SJSA1 (cell line): ENCODE measurements around the gene SPATA6L. TPM values are rescaled to one million over a fixed set of nuclear protein-coding genes. Genes with fewer than 3 reads are reported as not detected.

Experiments used
- DNase-seq, 2 experiments: peaks; one replicate each; pipeline ENCODE4 v3.0.0-alpha.2; 2015 to 2020; ENCODE audit warnings: low spot score in 2 of 2, low read depth in 1 of 2
- H3K27ac ChIP-seq: fragments of 250-450 bp; sonication (Bioruptor Pico); 2 replicates; pipeline ENCODE4 v1.5.1; 2020; ENCODE audit warnings: mild to moderate bottlenecking, moderate library complexity
- H3K27me3 ChIP-seq: fragments of 250-450 bp; sonication (Bioruptor Pico); replicated peaks from 2 replicates; pipeline ENCODE4 v1.5.1; 2020; ENCODE audit warnings: mild to moderate bottlenecking, moderate library complexity
- H3K36me3 ChIP-seq: fragments of 250-450 bp; sonication (Bioruptor Pico); 2 replicates; pipeline ENCODE4 v1.5.1; 2020; ENCODE audit warnings: mild to moderate bottlenecking
- H3K4me1 ChIP-seq: fragments of 250-450 bp; sonication (Bioruptor Pico); replicated peaks from 2 replicates; pipeline ENCODE4 v1.6.1; 2021; ENCODE audit warnings: mild to moderate bottlenecking
- H3K4me3 ChIP-seq: fragments of 250-450 bp; sonication (Bioruptor Pico); 2 replicates; pipeline ENCODE4 v1.5.1; 2020; ENCODE audit warnings: mild to moderate bottlenecking
- H3K9me3 ChIP-seq: fragments of 250-450 bp; sonication (Bioruptor Pico); replicated peaks from 2 replicates; pipeline ENCODE4 v1.5.1; 2020; ENCODE audit warnings: mild to moderate bottlenecking
- total RNA-seq: library from RNA; depleted of rRNA; stranded (reverse); fragments of >200 nt; shearing (Covaris generic); gene quantifications from 2 replicates; pipeline ENCODE4 v1.2.3, GENCODE V29; 2014; rRNA removed

The SPATA6L gene
- total RNA-seq, 1 experiment from 2014 or later, result 0.13 TPM

DNA sequence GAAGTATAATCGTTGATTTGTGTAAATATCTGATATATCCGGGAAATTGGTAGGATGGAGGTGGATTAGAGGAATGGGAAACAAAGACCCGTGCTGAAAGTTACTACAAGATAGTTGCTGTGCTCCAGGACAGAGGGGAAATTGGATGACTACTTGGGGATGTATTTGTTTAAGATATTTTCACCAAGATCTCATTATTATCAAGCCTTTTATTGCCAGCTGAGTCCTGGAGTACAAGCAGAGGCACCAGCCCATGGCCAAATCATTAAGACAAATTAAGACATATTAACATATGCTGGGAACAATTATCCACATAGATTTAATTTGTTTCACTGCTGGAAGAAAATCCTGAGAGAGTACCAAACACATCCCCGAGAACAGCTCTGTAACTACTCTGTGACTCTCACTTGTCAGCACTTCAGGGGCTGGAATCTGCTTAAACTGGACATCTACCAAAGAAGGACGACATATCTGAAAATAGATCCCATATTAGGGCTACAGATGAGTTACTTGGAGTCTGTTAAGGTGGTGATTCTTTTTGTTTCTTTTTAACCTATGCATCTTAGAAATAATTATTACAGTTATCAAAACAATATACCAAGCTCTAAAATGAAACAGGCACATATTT is 107.8 kb downstream of the SPATA6L start:
- DNase-seq, result no peak
- H3K27me3 ChIP-seq, result no peaks in the 10 kb centered on the region
- H3K27ac ChIP-seq, result no peak overlapping the region
- H3K4me3 ChIP-seq, result no peak overlapping the region
- peaks cover 21% of the 10 kb centered on the region for H3K4me1 ChIP-seq
- H3K9me3 ChIP-seq, result no peaks in the 10 kb centered on the region
- no peaks in the 10 kb centered on the region for H3K36me3 ChIP-seq

DNA sequence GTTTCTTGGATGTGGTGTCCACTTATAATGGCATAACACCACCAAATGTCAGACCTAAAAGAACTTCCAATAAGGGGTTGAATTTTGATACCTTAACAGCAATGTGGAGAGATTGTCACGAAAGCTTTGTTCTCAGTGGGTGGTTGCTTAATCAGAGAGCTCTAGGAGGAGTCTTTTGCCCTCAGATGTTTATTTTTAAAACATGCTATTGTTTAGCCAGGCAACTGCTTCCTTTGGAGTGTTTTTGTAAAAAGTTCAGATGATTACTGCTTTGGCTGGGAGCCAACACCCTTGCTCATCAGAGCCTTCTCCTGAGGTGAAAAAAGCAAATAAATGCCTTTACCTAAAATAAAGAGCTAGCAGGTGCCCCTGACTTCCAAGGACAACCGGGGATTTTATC is 111.0 kb downstream of the SPATA6L start:
- peak; percentile 70 to 87 for DNase-seq

DNA sequence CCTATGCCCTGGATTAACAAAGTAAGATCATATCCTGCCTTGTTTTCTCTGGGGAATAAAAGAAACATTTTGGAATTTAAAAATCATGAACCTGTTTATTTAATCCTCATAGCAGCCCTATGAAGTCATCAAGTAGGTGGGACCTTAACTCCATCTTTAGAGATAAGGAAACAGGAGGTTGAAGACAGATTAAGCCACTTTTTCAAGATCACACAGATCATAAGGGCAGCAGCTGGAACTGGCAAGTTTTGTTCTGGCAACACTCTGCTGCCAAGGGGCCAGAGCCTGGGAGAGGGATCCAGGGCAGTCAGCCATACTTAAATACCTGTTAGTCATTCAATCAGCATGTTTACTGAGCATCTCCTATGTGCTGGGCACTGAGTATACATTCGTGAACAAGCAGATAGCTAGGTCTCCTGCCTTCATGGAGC is 112.3 kb downstream of the SPATA6L start:
- no peaks in the 10 kb centered on the region for H3K27me3 ChIP-seq
- peak overlapping the region; percentile 47 for H3K27ac ChIP-seq
- no peaks in the 10 kb centered on the region for H3K36me3 ChIP-seq
- no peaks in the 10 kb centered on the region for H3K9me3 ChIP-seq
- H3K4me3 ChIP-seq, result no peak overlapping the region
- peak; percentile 49 to 66 for DNase-seq
- peaks cover 37% of the 10 kb centered on the region for H3K4me1 ChIP-seq

More for the DNA sequence above, 111.0 kb downstream of the SPATA6L start:
- Histone ChIP-seq H3K9me3 (no peaks in the 10 kb centered on the region), H3K27me3 (no peaks in the 10 kb centered on the region), H3K27ac (peak overlapping the region; percentile 47; the same call in 1 of the 2 replicates), H3K4me1 (peaks cover 37% of the 10 kb centered on the region), H3K4me3 (no peak overlapping the region), H3K36me3 (no peaks in the 10 kb centered on the region)

DNA sequence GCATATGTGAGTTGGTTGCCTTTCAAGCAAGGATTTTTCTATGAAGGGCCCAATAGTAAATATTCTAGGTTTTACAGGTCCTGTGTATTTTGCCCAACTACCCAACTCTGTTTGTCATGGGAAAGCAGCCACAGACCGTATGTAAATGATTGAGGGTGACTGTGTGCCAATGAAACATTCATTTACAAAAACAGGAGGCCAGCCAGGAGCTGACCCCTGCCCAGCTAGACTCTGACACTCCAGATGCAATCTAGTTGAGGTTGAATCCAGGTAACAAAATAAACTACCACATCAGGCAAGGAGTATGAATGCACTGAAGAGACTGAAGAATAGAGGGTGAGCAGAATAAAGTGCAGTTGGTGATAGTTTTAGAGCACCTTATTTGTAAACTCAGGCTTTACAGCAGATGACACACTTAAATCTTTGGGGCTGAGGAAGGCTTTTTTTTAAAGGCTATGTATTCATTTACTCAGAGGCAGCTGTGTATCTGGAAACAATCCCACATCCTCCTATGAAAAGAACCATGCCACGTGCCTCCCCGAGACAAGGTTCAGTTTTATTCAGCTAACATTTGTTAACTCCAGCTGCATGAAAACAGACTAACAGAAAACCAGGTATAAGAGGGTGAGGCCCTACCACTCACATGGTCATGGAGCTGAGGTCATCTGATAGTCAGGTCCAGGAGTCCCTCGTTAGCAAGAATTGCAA is 115.3 kb downstream of the SPATA6L start:
- H3K4me1 ChIP-seq, result peaks cover 45% of the 10 kb centered on the region
- no peak overlapping the region for H3K27ac ChIP-seq

DNA sequence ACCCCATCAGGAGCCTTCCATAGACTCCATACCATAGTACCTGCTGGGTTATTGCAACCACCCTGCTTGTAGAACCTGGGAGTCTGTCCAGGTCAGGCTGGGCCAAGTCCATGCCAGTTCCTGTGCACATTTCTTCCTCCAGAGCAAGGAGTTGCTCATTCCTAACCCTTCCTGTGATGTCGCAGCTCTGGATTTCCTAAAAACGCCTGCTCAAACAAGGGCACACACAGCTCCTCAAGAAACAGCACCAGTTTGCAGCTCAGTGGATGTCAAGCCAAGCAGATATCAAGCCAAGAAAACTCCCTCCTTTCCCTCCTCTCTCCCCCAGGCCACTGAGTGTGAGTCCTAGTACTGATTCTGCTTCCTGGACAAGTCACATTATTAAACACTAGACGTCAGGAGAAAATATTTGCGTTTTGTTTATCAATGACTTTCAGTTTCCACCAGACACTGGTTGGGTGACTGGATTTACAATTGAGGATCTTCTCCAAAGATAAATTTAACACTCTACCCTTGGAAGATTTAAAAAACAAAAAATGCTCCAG is 116.5 kb downstream of the SPATA6L start:
- peaks cover 38% of the 10 kb centered on the region for H3K4me1 ChIP-seq
- no peaks in the 10 kb centered on the region for H3K36me3 ChIP-seq
- no peak overlapping the region for H3K27ac ChIP-seq
- H3K27me3 ChIP-seq, result no peaks in the 10 kb centered on the region
- no peak for DNase-seq
- no peaks in the 10 kb centered on the region for H3K9me3 ChIP-seq
- no peak overlapping the region for H3K4me3 ChIP-seq

More for the DNA sequence above, 115.3 kb downstream of the SPATA6L start:
- Histone ChIP-seq H3K4me3 (no peak overlapping the region), H3K9me3 (no peaks in the 10 kb centered on the region), H3K36me3 (no peaks in the 10 kb centered on the region), H3K27me3 (no peaks in the 10 kb centered on the region)
- DNase-seq, result no peak

DNA sequence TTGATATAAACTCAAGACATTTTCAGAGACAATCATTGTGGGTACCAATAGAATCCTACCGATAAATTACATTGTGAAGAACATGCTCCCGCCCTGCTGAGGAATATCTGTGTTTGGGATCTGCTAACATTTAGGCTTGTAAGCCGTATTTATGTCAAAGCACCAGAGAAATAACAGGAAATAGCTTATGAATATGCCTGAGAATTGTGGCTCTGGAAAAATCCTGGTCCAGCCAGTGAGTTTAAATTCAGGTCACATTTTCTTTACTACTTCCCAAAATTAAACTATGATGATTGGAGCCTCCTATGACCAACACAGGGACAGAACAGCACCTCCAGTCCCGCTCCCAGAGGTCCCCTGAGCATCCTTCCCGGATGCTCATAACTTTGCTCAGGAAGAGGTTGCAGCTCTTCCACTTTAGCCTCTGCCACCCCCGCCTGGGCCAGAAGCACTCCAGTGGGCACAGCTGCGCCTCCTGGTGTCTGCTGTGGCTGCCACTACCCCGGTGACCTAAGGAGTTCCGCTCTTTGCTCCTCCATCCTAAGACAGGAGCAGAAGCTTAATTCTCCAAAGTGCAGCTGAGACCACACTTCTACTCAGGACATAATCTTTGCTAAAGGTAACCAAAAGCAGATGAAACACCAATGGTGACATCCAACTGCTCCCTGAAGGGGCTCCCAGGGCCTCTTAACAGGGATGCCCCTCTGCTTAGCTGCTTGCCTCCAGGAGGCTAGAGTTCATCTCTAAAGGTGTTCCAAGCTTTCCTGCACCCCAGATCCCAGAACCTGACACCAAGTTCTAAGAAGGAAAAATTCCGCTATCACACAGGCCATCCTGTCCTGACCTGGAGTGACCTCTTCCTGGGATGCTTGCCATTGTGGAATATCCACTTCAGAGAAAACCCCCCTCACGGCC is 117.2 kb downstream of the SPATA6L start:
- no peak overlapping the region for H3K27ac ChIP-seq
- no peaks in the 10 kb centered on the region for H3K9me3 ChIP-seq
- no peaks in the 10 kb centered on the region for H3K27me3 ChIP-seq
- H3K36me3 ChIP-seq, result no peaks in the 10 kb centered on the region
- peaks cover 30% of the 10 kb centered on the region for H3K4me1 ChIP-seq
- no peak overlapping the region for H3K4me3 ChIP-seq
- DNase-seq, result no peak

Other genes starting within 250 kb of the SPATA6L start
- gene SLC1A1, start 176.0 kb downstream of the SPATA6L start, total RNA-seq, result 1.3 and 3.9 TPM in 2 replicates
- gene PLPP6, start 4.2 kb downstream of the SPATA6L start, total RNA-seq, result 1.8 and 3.4 TPM in 2 replicates
- gene CDC37L1, start 13.1 kb upstream of the SPATA6L start, total RNA-seq, result 4.8 and 12.6 TPM in 2 replicates
- gene AK3, start 74.7 kb upstream of the SPATA6L start, total RNA-seq, result 46.6 and 47.2 TPM in 2 replicates
- 0.91 and 7.3 TPM in 2 replicates for gene RCL1, start 126.5 kb upstream of the SPATA6L start, total RNA-seq